ENCODE results near the gene RADIL. TPM values are rescaled to one million over a fixed set of nuclear protein-coding genes. Genes with fewer than 3 reads are reported as not detected.

The RADIL gene
- polyA plus RNA-seq, 1 donor (not counting 4 experiments of a cell fraction or from before 2014, with no cell fraction given) = not detected

GRCh38 chr7:4816419-4817080 lies 67.0 kb downstream of the RADIL start:
- FAIRE-seq (no peak), DNase-seq (ENCODE audit: low read depth, low spot score) (no peak)
- Histone ChIP-seq H3K4me1 (ENCODE audit: control insufficient read depth, extremely low read depth, insufficient read depth, low read length) (no peaks in the 10 kb centered on the region), H3K4me3 (ENCODE audit: control insufficient read depth in 2 of 3, extremely low read depth in 1 of 3, insufficient read depth in 2 of 3, low read depth in 1 of 3, low read length in 3 of 3) (no peak overlapping the region), H4K20me1 (ENCODE audit: control insufficient read depth, extremely low read depth, insufficient read depth, low read length) (no peaks in the 10 kb centered on the region), H3K36me3 (ENCODE audit: control insufficient read depth in 2 of 2, extremely low read depth in 1 of 2, insufficient read depth in 2 of 2, low read length in 2 of 2) (no peaks in the 10 kb centered on the region), H3K9ac (ENCODE audit: control insufficient read depth, extremely low read depth, insufficient read depth, low read length) (no peak overlapping the region), H3K79me2 (ENCODE audit: control insufficient read depth, insufficient read depth, low read length) (no peaks in the 10 kb centered on the region), H3K9me1 (ENCODE audit: control insufficient read depth, extremely low read depth, insufficient read depth, low read length) (no peaks in the 10 kb centered on the region), H3K4me2 (ENCODE audit: control insufficient read depth, extremely low read depth, insufficient read depth, low read depth, low read length) (no peak overlapping the region), H2AFZ (ENCODE audit: control insufficient read depth, low read length) (no peak overlapping the region), H3K27ac (ENCODE audit: control insufficient read depth, insufficient read depth, low read length) (no peak overlapping the region), H3K9me3 (ENCODE audit: control insufficient read depth, low read depth, low read length) (no peaks in the 10 kb centered on the region), H3K27me3 (ENCODE audit: control insufficient read depth, extremely low read depth, insufficient read depth, low read length) (peaks cover 11% of the 10 kb centered on the region)
- dilution Hi-C loops (cut with MboI; ENCODE audit: extremely low pct_ligation_motif_present, low sequenced_read_pairs) = no loop called here
- TF ChIP-seq CTCF (optimal IDR thresholded peaks at IDR 0.05 in 1 of 3, IDR thresholded peaks at IDR 0.05 in 1 of 3, conservative IDR thresholded peaks at IDR 0.05 in 1 of 3; ENCODE audit: extremely low read depth in 1 of 3, insufficient read depth in 2 of 3, low read length in 3 of 3) (no peak), EZH2 (IDR thresholded peaks at IDR 0.05; ENCODE audit: low read length) (no peak)

GRCh38 chr7:4815609-4816418 lies 67.7 kb downstream of the RADIL start:
- H4K20me1 ChIP-seq (ENCODE audit: control insufficient read depth, extremely low read depth, insufficient read depth, low read length) = no peaks in the 10 kb centered on the region

More at GRCh38 chr7:4815609-4816418, 67.7 kb downstream of the RADIL start:
- Histone ChIP-seq H3K4me3 (ENCODE audit: control insufficient read depth in 2 of 3, extremely low read depth in 1 of 3, insufficient read depth in 2 of 3, low read depth in 1 of 3, low read length in 3 of 3) (no peak overlapping the region), H3K27ac (ENCODE audit: control insufficient read depth, insufficient read depth, low read length) (no peak overlapping the region), H2AFZ (ENCODE audit: control insufficient read depth, low read length) (no peak overlapping the region), H3K9ac (ENCODE audit: control insufficient read depth, extremely low read depth, insufficient read depth, low read length) (no peak overlapping the region), H3K36me3 (ENCODE audit: control insufficient read depth in 2 of 2, extremely low read depth in 1 of 2, insufficient read depth in 2 of 2, low read length in 2 of 2) (no peaks in the 10 kb centered on the region), H3K27me3 (ENCODE audit: control insufficient read depth, extremely low read depth, insufficient read depth, low read length) (peaks cover 11% of the 10 kb centered on the region), H3K4me2 (ENCODE audit: control insufficient read depth, extremely low read depth, insufficient read depth, low read depth, low read length) (no peak overlapping the region), H3K4me1 (ENCODE audit: control insufficient read depth, extremely low read depth, insufficient read depth, low read length) (no peaks in the 10 kb centered on the region), H3K9me3 (ENCODE audit: control insufficient read depth, low read depth, low read length) (no peaks in the 10 kb centered on the region), H3K79me2 (ENCODE audit: control insufficient read depth, insufficient read depth, low read length) (no peaks in the 10 kb centered on the region), H3K9me1 (ENCODE audit: control insufficient read depth, extremely low read depth, insufficient read depth, low read length) (no peaks in the 10 kb centered on the region)
- no peak for FAIRE-seq
- dilution Hi-C loops (cut with MboI; ENCODE audit: extremely low pct_ligation_motif_present, low sequenced_read_pairs) = no loop called here
- TF ChIP-seq CTCF (optimal IDR thresholded peaks at IDR 0.05 in 1 of 3, IDR thresholded peaks at IDR 0.05 in 1 of 3, conservative IDR thresholded peaks at IDR 0.05 in 1 of 3; ENCODE audit: extremely low read depth in 1 of 3, insufficient read depth in 2 of 3, low read length in 3 of 3) = no peak
- TF ChIP-seq EZH2 (IDR thresholded peaks at IDR 0.05; ENCODE audit: low read length) = no peak
- no peak for DNase-seq (ENCODE audit: low read depth, low spot score)

Measured in keratinocyte (primary cell).